Heart left ventricle (tissue), 13 donors: ENCODE data around the gene SLC39A13.

Experiments
- CTCF ChIP-seq, 12 donors: fragments of 200-600 bp; sonication (generic) in 4 of 12; IDR thresholded peaks; one replicate each; pipeline versions ENCODE4 v1.5.0 to v1.8.0; 2018 to 2022; ENCODE audit warnings: antibody characterized with exemption in 12 of 12, mild to moderate bottlenecking in 5 of 12
- POLR2A ChIP-seq, 2 donors: fragments of 450-650 bp; IDR thresholded peaks; one replicate each; pipeline ENCODE4 v1.6.1; 2017; ENCODE audit warnings: antibody characterized with exemption in 2 of 2, mild to moderate bottlenecking in 2 of 2, moderate library complexity in 2 of 2
- donor health status: ischemic (EF 13 %, LVEDD 7.1; RV severe dilation, severe dysfunction).
- donor health status: DM: no; HTN: yes; CAD: no.
- donor health status: DM: no; HTN: no; CAD: no.
- donor health status: ischemic (EF 25% LVEDD 6.9; RV normal size, moderate dysfunction).
- donor health status: ischemic (EF 25% LVEDD 5.7; RV mildly dilated, moderate dysfunction).
- donor health status: ischemic (EF 35%, LVEDD 5.7; RV mildly dilated, moderate dysfunction).
- donor health status: nonischemic (EF 11% LVEDD 7.7; RV severe dilation, severe dysfunction).
- donor health status: DM: yes; HTN: yes; CAD: no.
- donor health status: PGD.
- donor health status: ischemic (EF 29% LVEDD 5.4; RV normal size, mild dysfunction).
- donor health status: nonischemic (EF 23%, LVEDD 6.1; RV moderate dilation, normal function).

DNA sequence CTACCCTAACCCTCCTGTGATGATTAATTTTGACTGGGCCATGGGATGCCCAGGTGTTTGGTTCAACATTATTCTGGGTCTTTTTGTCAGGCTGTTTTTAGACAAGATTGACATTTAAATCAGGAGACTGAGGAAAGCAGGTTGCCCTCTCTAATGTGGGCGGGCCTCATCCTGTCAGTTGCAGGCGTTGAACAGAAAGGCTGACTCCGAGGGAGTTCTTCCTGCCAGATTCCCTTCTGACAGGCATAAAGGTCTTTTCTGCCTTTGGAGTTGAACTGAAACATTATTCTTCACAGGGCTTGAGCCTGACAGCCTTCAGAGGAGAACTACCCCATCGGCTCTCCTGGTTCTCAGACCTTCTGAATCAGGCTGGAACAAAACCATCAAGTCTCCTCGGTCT lies 22.1 kb downstream of the SLC39A13 start:
- TF ChIP-seq POLR2A (IDR thresholded peaks at IDR 0.05) (no peak), CTCF (IDR thresholded peaks at IDR 0.05) (no peak)
